CD4-positive, alpha-beta T cell (primary cell): ENCODE results near the gene CRYL1. TPM values are rescaled to one million over a fixed set of nuclear protein-coding genes. Genes with fewer than 3 reads are reported as not detected.

Experiments
- ATAC-seq: fragments of 200-7000 bp; cut with Tn5 transposase; one replicate; pipeline ENCODE4 v1.10.0; 2022; ENCODE audit warnings: mild to moderate bottlenecking; ENCODE audit not compliant: poor library complexity
- CTCF ChIA-PET: fragments of 350-600 bp; sonication (Branson Sonifier 250); formaldehyde crosslinking; loops from one replicate; lab custom pipeline; 2021; ENCODE audit warnings: antibody characterized with exemption, inconsistent platforms; lab: Charles Lee
- POLR2A ChIA-PET: fragments of 350-600 bp; sonication (Branson Sonifier 250); formaldehyde crosslinking; loops from one replicate; lab custom pipeline; 2021; ENCODE audit warnings: antibody characterized with exemption, inconsistent platforms; lab: Charles Lee
- DNase-seq, 14 experiments: peaks; one replicate each; pipeline ENCODE4 v3.0.0-alpha.2; 2013 to 2020; ENCODE audit warnings: mixed read lengths in 2 of 14
- H3K27ac ChIP-seq, 2 donors: one replicate each; pipeline versions ENCODE4 v1.5.1 to v1.7.0; 2013; ENCODE audit warnings: low read length in 2 of 2, low read depth in 1 of 2, mild to moderate bottlenecking in 1 of 2
- H3K27me3 ChIP-seq, 2 experiments: 1 replicate in 1 of 2; 2 replicates in 1 of 2; pipeline versions ENCODE4 v1.6.1 to v1.7.0; 2013; ENCODE audit warnings: low read length in 2 of 2, control low read depth in 1 of 2, mild to moderate bottlenecking in 1 of 2, moderate library complexity in 1 of 2; ENCODE audit not compliant: insufficient read depth in 2 of 2, control insufficient read depth in 1 of 2
- H3K36me3 ChIP-seq: one replicate; pipeline ENCODE4 v1.6.1; 2013; ENCODE audit warnings: low read length, control low read depth; ENCODE audit not compliant: insufficient read depth
- H3K4me1 ChIP-seq: one replicate; pipeline ENCODE4 v1.6.1; 2013; ENCODE audit warnings: low read length, control low read depth; ENCODE audit not compliant: insufficient read depth
- H3K4me3 ChIP-seq: one replicate; pipeline ENCODE4 v1.5.1; 2013; ENCODE audit warnings: mild to moderate bottlenecking, low read length, moderate library complexity
- H3K9me3 ChIP-seq, 2 experiments: 1 replicate in 1 of 2; 2 replicates in 1 of 2; pipeline versions ENCODE4 v1.6.1 to v1.7.0; 2013; ENCODE audit warnings: low read length in 2 of 2, mild to moderate bottlenecking in 2 of 2, control low read depth in 1 of 2, moderate library complexity in 1 of 2; ENCODE audit not compliant: control insufficient read depth in 1 of 2, insufficient read depth in 1 of 2
- H3K27ac Mint-ChIP-seq: one replicate; pipeline ENCODE4 v1.8.0; 2020; ENCODE audit warnings: mixed read lengths
- H3K27me3 Mint-ChIP-seq: one replicate; pipeline ENCODE4 v1.8.0; 2021; ENCODE audit warnings: mixed read lengths
- H3K36me3 Mint-ChIP-seq: one replicate; pipeline ENCODE4 v1.8.0; 2021; ENCODE audit warnings: low read depth, mixed read lengths
- H3K4me1 Mint-ChIP-seq: one replicate; pipeline ENCODE4 v1.8.0; 2021; ENCODE audit warnings: low read depth, mixed read lengths
- H3K4me3 Mint-ChIP-seq: one replicate; pipeline ENCODE4 v1.8.0; 2020; ENCODE audit warnings: mild to moderate bottlenecking, mixed read lengths
- H3K9me3 Mint-ChIP-seq: one replicate; pipeline ENCODE4 v1.8.0; 2020; ENCODE audit warnings: mixed read lengths
- CTCF ChIP-seq: fragments of 200-600 bp; IDR thresholded peaks from one replicate; pipeline ENCODE4 v1.8.0; 2022; ENCODE audit warnings: antibody characterized with exemption, mild to moderate bottlenecking
- intact Hi-C, 2 experiments: fragments of 100-400 bp; cut with DNase I in 1 of 2; cut with micrococcal nuclease in 1 of 2; formaldehyde crosslinking; loops; one replicate each; pipeline versions ENCODE4 v1.15.1 to v1.9.0; 2023 to 2025; cut with DNase I, micrococcal nuclease
- total RNA-seq, 174 experiments: library from RNA in 2 of 174; stranded (reverse) in 2 of 174; gene quantifications; one replicate each; pipeline ENCODE4 v1.2.3 and lab custom pipeline; 2021 to 2026

Gene CRYL1
- total RNA-seq, 2 experiments from 2014 or later, result 7.9 to 8.0 TPM

GRCh38 chr13:20371825-20372224 lies 153.8 kb downstream of the CRYL1 start:
- ChIA-PET CTCF (no interaction called here), POLR2A (no interaction called here)
- no peaks in the 10 kb centered on the region for H3K9me3 ChIP-seq
- no peak for ATAC-seq
- intact Hi-C loops, result no loop called here
- peaks cover 5% of the 10 kb centered on the region for H3K27me3 Mint-ChIP-seq
- no peak for TF ChIP-seq CTCF
- no peak overlapping the region for H3K27ac ChIP-seq
- H3K4me1 Mint-ChIP-seq, result no peaks in the 10 kb centered on the region
- no peak overlapping the region for H3K27ac Mint-ChIP-seq
- H3K4me3 Mint-ChIP-seq, result no peak overlapping the region
- no peaks in the 10 kb centered on the region for H3K36me3 Mint-ChIP-seq
- DNase-seq, result no peak
- H3K36me3 ChIP-seq, result no peaks in the 10 kb centered on the region
- H3K9me3 Mint-ChIP-seq, result no peaks in the 10 kb centered on the region
- H3K4me3 ChIP-seq, result no peak overlapping the region
- H3K4me1 ChIP-seq, result no peaks in the 10 kb centered on the region
- no peaks in the 10 kb centered on the region for H3K27me3 ChIP-seq

- H3K36me3 Mint-ChIP-seq, result no peaks in the 10 kb centered on the region
- H3K9me3 Mint-ChIP-seq, result no peaks in the 10 kb centered on the region
- H3K36me3 ChIP-seq, result no peaks in the 10 kb centered on the region
- no peak overlapping the region for H3K4me3 Mint-ChIP-seq
- H3K4me3 ChIP-seq, result no peak overlapping the region
- ChIA-PET CTCF (no interaction called here), POLR2A (no interaction called here)
- H3K27ac Mint-ChIP-seq, result no peak overlapping the region
- H3K4me1 ChIP-seq, result no peaks in the 10 kb centered on the region
- H3K4me1 Mint-ChIP-seq, result no peaks in the 10 kb centered on the region
- H3K9me3 ChIP-seq, result no peaks in the 10 kb centered on the region
- peaks cover 5% of the 10 kb centered on the region for H3K27me3 Mint-ChIP-seq
- intact Hi-C loops, result no loop called here
- no peak for TF ChIP-seq CTCF
- no peaks in the 10 kb centered on the region for H3K27me3 ChIP-seq
- no peak for DNase-seq
- no peak overlapping the region for H3K27ac ChIP-seq
- no peak for ATAC-seq
Observed at GRCh38 chr13:20370815-20371421, 154.7 kb downstream of the CRYL1 start.

- H3K9me3 ChIP-seq, result no peaks in the 10 kb centered on the region
- H3K36me3 ChIP-seq, result no peaks in the 10 kb centered on the region
- H3K36me3 Mint-ChIP-seq, result no peaks in the 10 kb centered on the region
- H3K4me3 ChIP-seq, result no peak overlapping the region
- H3K9me3 Mint-ChIP-seq, result no peaks in the 10 kb centered on the region
- ATAC-seq (no peak), DNase-seq (no peak)
- no peaks in the 10 kb centered on the region for H3K4me1 Mint-ChIP-seq
- TF ChIP-seq CTCF, result no peak
- CTCF ChIA-PET, result no interaction called here
- no peak overlapping the region for H3K27ac Mint-ChIP-seq
- no peak overlapping the region for H3K4me3 Mint-ChIP-seq
- intact Hi-C loops, result no loop called here
- no peak overlapping the region for H3K27ac ChIP-seq
- H3K27me3 Mint-ChIP-seq, result peaks cover 5% of the 10 kb centered on the region
- no peaks in the 10 kb centered on the region for H3K4me1 ChIP-seq
- POLR2A ChIA-PET, result interaction anchor here (0.6 kb wide), 1 partner anchor 12 kb away, joined by 3 read pairs; no protein-coding TSS in a partner anchor
- no peaks in the 10 kb centered on the region for H3K27me3 ChIP-seq
Observed at GRCh38 chr13:20369886-20370361, 155.7 kb downstream of the CRYL1 start.
